ENCODE results near the gene LRRC15. TPM values are rescaled to one million over a fixed set of nuclear protein-coding genes. Genes with fewer than 3 reads are reported as not detected.

Gene LRRC15
- 0.18 and 0.21 TPM in 2 replicates for total RNA-seq (2014; rRNA removed; shearing (Covaris generic))

GRCh38 chr3:194369522-194370279 is at the start of gene LRRC15:
Gene LRRC15, minus strand, starts transcription at chr3:194369743. Its CDS starts 8,700 bp downstream, at chr3:194361043.
- DNase-seq = peak; percentile 85
- peaks cover 7% of the 10 kb centered on the region for H3K27me3 ChIP-seq (ENCODE audit: control insufficient read depth, insufficient read depth, low read length)
- H3K36me3 ChIP-seq (replicated peaks; ENCODE audit: control insufficient read depth, insufficient read depth, low read length) = no peaks in the 10 kb centered on the region
- peak within 1 kb of the TSS; percentile 17; the same call in 1 of the 2 replicates for H3K4me3 ChIP-seq (ENCODE audit: insufficient read depth, low read depth, low read length)

- Histone ChIP-seq H3K36me3 (replicated peaks; ENCODE audit: control insufficient read depth, insufficient read depth, low read length) (no peaks in the 10 kb centered on the region; the same call in 1 of the 2 replicates), H3K27me3 (ENCODE audit: control insufficient read depth, insufficient read depth, low read length) (no peaks in the 10 kb centered on the region), H3K4me3 (ENCODE audit: insufficient read depth, low read depth, low read length) (no peak overlapping the region)
- DNase-seq = no peak
Observed at GRCh38 chr3:194418671-194419070, 49.1 kb upstream of the LRRC15 start.

GRCh38 chr3:194407423-194407822 is 37.9 kb upstream of the LRRC15 start:
- peaks cover 4% of the 10 kb centered on the region for H3K36me3 ChIP-seq (replicated peaks; ENCODE audit: control insufficient read depth, insufficient read depth, low read length)
- DNase-seq = no peak
- H3K27me3 ChIP-seq (ENCODE audit: control insufficient read depth, insufficient read depth, low read length) = no peaks in the 10 kb centered on the region
- H3K4me3 ChIP-seq (ENCODE audit: insufficient read depth, low read depth, low read length) = no peak overlapping the region

- H3K36me3 ChIP-seq (replicated peaks; ENCODE audit: control insufficient read depth, insufficient read depth, low read length) = peaks cover 3% of the 10 kb centered on the region
- no peaks in the 10 kb centered on the region for H3K27me3 ChIP-seq (ENCODE audit: control insufficient read depth, insufficient read depth, low read length)
- no peak for DNase-seq
- H3K4me3 ChIP-seq (ENCODE audit: insufficient read depth, low read depth, low read length) = no peak overlapping the region
Observed at GRCh38 chr3:194405766-194406165, 36.2 kb upstream of the LRRC15 start.

GRCh38 chr3:194404365-194405140 is 35.0 kb upstream of the LRRC15 start:
- H3K27me3 ChIP-seq (ENCODE audit: control insufficient read depth, insufficient read depth, low read length) = no peaks in the 10 kb centered on the region
- DNase-seq = no peak
- H3K36me3 ChIP-seq (replicated peaks; ENCODE audit: control insufficient read depth, insufficient read depth, low read length) = peaks cover 2% of the 10 kb centered on the region
- H3K4me3 ChIP-seq (ENCODE audit: insufficient read depth, low read depth, low read length) = no peak overlapping the region

- Histone ChIP-seq H3K36me3 (replicated peaks; ENCODE audit: control insufficient read depth, insufficient read depth, low read length) (no peaks in the 10 kb centered on the region; the same call in 1 of the 2 replicates), H3K4me3 (ENCODE audit: insufficient read depth, low read depth, low read length) (no peak overlapping the region), H3K27me3 (ENCODE audit: control insufficient read depth, insufficient read depth, low read length) (peaks cover 6% of the 10 kb centered on the region; the same call in 1 of the 2 replicates)
- no peak for DNase-seq
Observed at GRCh38 chr3:194401868-194402329, 32.4 kb upstream of the LRRC15 start.

GRCh38 chr3:194401346-194401745 is 31.8 kb upstream of the LRRC15 start:
- DNase-seq = no peak
- H3K4me3 ChIP-seq (ENCODE audit: insufficient read depth, low read depth, low read length) = no peak overlapping the region
- peaks cover 6% of the 10 kb centered on the region; the same call in 1 of the 2 replicates for H3K27me3 ChIP-seq (ENCODE audit: control insufficient read depth, insufficient read depth, low read length)
- no peaks in the 10 kb centered on the region; the same call in 1 of the 2 replicates for H3K36me3 ChIP-seq (replicated peaks; ENCODE audit: control insufficient read depth, insufficient read depth, low read length)

- DNase-seq = no peak
- peaks cover 6% of the 10 kb centered on the region; the same call in 1 of the 2 replicates for H3K27me3 ChIP-seq (ENCODE audit: control insufficient read depth, insufficient read depth, low read length)
- H3K36me3 ChIP-seq (replicated peaks; ENCODE audit: control insufficient read depth, insufficient read depth, low read length) = no peaks in the 10 kb centered on the region
- H3K4me3 ChIP-seq (ENCODE audit: insufficient read depth, low read depth, low read length) = no peak overlapping the region
Observed at GRCh38 chr3:194399874-194400411, 30.4 kb upstream of the LRRC15 start.

GRCh38 chr3:194399166-194399565 is 29.6 kb upstream of the LRRC15 start, which contains the start of gene GP5:
Gene GP5, minus strand, starts transcription at chr3:194399266. Its CDS starts 984 bp downstream, at chr3:194398282.
- Histone ChIP-seq H3K27me3 (ENCODE audit: control insufficient read depth, insufficient read depth, low read length) (peaks cover 6% of the 10 kb centered on the region; the same call in 1 of the 2 replicates), H3K36me3 (replicated peaks; ENCODE audit: control insufficient read depth, insufficient read depth, low read length) (no peaks in the 10 kb centered on the region), H3K4me3 (ENCODE audit: insufficient read depth, low read depth, low read length) (no peak within 1 kb of the TSS)
- DNase-seq = no peak

GRCh38 chr3:194397757-194398312 is 28.3 kb upstream of the LRRC15 start:
- DNase-seq = peak; percentile 36
- H3K27me3 ChIP-seq (ENCODE audit: control insufficient read depth, insufficient read depth, low read length) = peaks cover 6% of the 10 kb centered on the region; the same call in 1 of the 2 replicates
- no peaks in the 10 kb centered on the region for H3K36me3 ChIP-seq (replicated peaks; ENCODE audit: control insufficient read depth, insufficient read depth, low read length)
- H3K4me3 ChIP-seq (ENCODE audit: insufficient read depth, low read depth, low read length) = no peak overlapping the region

- Histone ChIP-seq H3K27me3 (ENCODE audit: control insufficient read depth, insufficient read depth, low read length) (peaks cover 6% of the 10 kb centered on the region; the same call in 1 of the 2 replicates), H3K36me3 (replicated peaks; ENCODE audit: control insufficient read depth, insufficient read depth, low read length) (no peaks in the 10 kb centered on the region), H3K4me3 (ENCODE audit: insufficient read depth, low read depth, low read length) (peak overlapping the region; percentile 19; the same call in 1 of the 2 replicates)
- peak; percentile 72 for DNase-seq
Observed at GRCh38 chr3:194396859-194397756, 27.6 kb upstream of the LRRC15 start.

GRCh38 chr3:194396539-194396858 is 27.0 kb upstream of the LRRC15 start:
- Histone ChIP-seq H3K4me3 (ENCODE audit: insufficient read depth, low read depth, low read length) (no peak overlapping the region), H3K36me3 (replicated peaks; ENCODE audit: control insufficient read depth, insufficient read depth, low read length) (no peaks in the 10 kb centered on the region), H3K27me3 (ENCODE audit: control insufficient read depth, insufficient read depth, low read length) (peaks cover 6% of the 10 kb centered on the region; the same call in 1 of the 2 replicates)
- no peak for DNase-seq

- Histone ChIP-seq H3K27me3 (ENCODE audit: control insufficient read depth, insufficient read depth, low read length) (peaks cover 6% of the 10 kb centered on the region; the same call in 1 of the 2 replicates), H3K4me3 (ENCODE audit: insufficient read depth, low read depth, low read length) (no peak overlapping the region), H3K36me3 (replicated peaks; ENCODE audit: control insufficient read depth, insufficient read depth, low read length) (no peaks in the 10 kb centered on the region)
- peak; percentile 87 for DNase-seq
Observed at GRCh38 chr3:194395778-194396538, 26.4 kb upstream of the LRRC15 start.

Data from H7 (cell line).